ENCODE results near the gene ZNF514.

DNA sequence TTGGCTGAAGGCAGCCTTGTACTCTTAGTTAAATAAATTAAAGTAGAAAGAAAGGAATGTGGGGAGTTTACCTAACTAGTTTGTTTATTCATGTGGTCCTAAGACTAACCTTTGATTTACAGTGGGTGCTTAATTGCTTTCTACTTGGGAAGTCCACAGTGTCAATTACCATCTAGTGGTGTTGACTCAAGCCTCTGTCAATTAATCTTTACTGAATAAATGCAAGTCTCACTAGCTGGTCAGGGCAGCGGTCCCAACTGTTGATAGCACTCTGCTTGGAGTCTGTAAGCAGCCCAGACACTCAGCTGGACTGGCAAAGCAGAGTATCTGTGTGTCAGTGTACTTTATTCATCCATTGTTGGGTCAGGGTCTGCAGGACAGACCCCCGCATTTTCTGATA is 15.8 kb downstream of the ZNF514 start:
- no peak for TF ChIP-seq POLR2A (IDR thresholded peaks at IDR 0.05)
- TF ChIP-seq CTCF (IDR thresholded peaks at IDR 0.05): no peak

Data from uterus (tissue), 2 donors.